ENCODE results near the gene RPGR.

DNA sequence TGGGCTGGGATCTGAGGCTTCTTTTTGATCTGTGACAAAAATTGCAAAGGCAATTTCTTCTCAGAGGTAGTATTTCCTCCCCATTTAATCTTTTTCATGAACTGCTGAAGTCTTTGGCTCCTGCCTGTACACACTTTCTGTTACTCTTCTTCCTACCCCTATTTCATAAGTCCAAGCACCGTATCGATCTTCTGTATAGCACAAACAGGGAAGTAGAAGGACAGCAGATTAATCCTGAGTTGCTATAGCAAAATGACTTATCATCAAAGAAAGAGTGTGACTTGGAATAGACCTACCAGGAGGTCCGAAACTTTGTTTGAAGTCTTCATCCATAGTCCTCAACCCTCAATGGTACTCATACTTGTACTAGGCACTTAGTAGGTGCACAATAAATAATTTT lies 47.1 kb upstream of the RPGR start:
- TF ChIP-seq CTCF (IDR thresholded peaks at IDR 0.05): no peak
- no peak for TF ChIP-seq POLR2A (IDR thresholded peaks at IDR 0.05)

Measured in adrenal gland (tissue), 5 donors.